Measurements from ENCODE around the gene SPTA1. TPM values are rescaled to one million over a fixed set of nuclear protein-coding genes. Genes with fewer than 3 reads are reported as not detected.

Gene SPTA1
- total and polyA plus RNA-seq, 2 of the 4 experiments (the other 2 are of a cell fraction): not detected

GRCh38 chr1:158735848-158736247 is 49.3 kb upstream of the SPTA1 start:
- Histone ChIP-seq H3K14ac (replicated peaks; ENCODE audit: low read depth, low read length) (no peak overlapping the region), H3K4me2 (ENCODE audit: low read depth, low read length) (no peak overlapping the region), H4K20me1 (ENCODE audit: insufficient read depth, low read length) (no peaks in the 10 kb centered on the region), H4K91ac (ENCODE audit: insufficient read depth, low read depth, low read length) (no peak overlapping the region), H2AK5ac (ENCODE audit: low read depth, low read length) (no peak overlapping the region), H3K56ac (ENCODE audit: extremely low read depth, insufficient read depth, low read length) (no peak overlapping the region), H3K18ac (ENCODE audit: low read depth, low read length) (no peak overlapping the region), H3K27ac (ENCODE audit: insufficient read depth, low read length) (no peak overlapping the region), H3K4me1 (ENCODE audit: control insufficient read depth, insufficient read depth, low read length) (no peaks in the 10 kb centered on the region), H3K9me3 (ENCODE audit: control insufficient read depth, insufficient read depth, low read length) (no peaks in the 10 kb centered on the region), H2BK15ac (ENCODE audit: low read depth, low read length) (no peak overlapping the region), H3K4me3 (ENCODE audit: insufficient read depth, low read depth, low read length) (no peak overlapping the region), H2BK120ac (ENCODE audit: low read depth, low read length) (no peak overlapping the region), H2AK9ac (replicated peaks; ENCODE audit: low read depth, low read length, poor library complexity) (no peak overlapping the region), H3K27me3 (ENCODE audit: control insufficient read depth, insufficient read depth, low read length) (no peaks in the 10 kb centered on the region), H3K9ac (ENCODE audit: low read depth, low read length) (no peak overlapping the region), H2BK5ac (ENCODE audit: low read depth, low read length, poor library complexity, severe bottlenecking) (no peak overlapping the region), H2AFZ (replicated peaks; ENCODE audit: low read length, poor library complexity) (no peak overlapping the region), H2BK20ac (ENCODE audit: low read depth, low read length) (no peak overlapping the region), H4K5ac (ENCODE audit: low read depth, low read length) (no peak overlapping the region), H3K4ac (ENCODE audit: low read depth, low read length) (no peak overlapping the region), H3K9me1 (ENCODE audit: insufficient read depth, low read length) (no peaks in the 10 kb centered on the region), H3K79me1 (ENCODE audit: low read depth in 1 of 2, low read length in 2 of 2) (no peaks in the 10 kb centered on the region), H4K8ac (ENCODE audit: low read depth in 2 of 2, low read length in 2 of 2) (no peak overlapping the region), H3K36me3 (ENCODE audit: control insufficient read depth, insufficient read depth, low read length) (no peaks in the 10 kb centered on the region), H3K23ac (ENCODE audit: low read depth, low read length) (no peak overlapping the region)
- no peak for TF ChIP-seq FOS (IDR thresholded peaks at IDR 0.05; ENCODE audit: low read depth, low read length)
- no peak for TF ChIP-seq CHD1 (IDR thresholded peaks at IDR 0.05; ENCODE audit: low read depth, low read length)
- TF ChIP-seq NFE2L2 (IDR thresholded peaks at IDR 0.05; ENCODE audit: low read depth, low read length): no peak
- no peak for TF ChIP-seq RAD21 (IDR thresholded peaks at IDR 0.05; ENCODE audit: low read length)
- no peak for TF ChIP-seq RFX5 (IDR thresholded peaks at IDR 0.05; ENCODE audit: low read depth, low read length)
- no peak for TF ChIP-seq RCOR1 (IDR thresholded peaks at IDR 0.05; ENCODE audit: insufficient replicate concordance, low read length)
- no peak for TF ChIP-seq MAZ (IDR thresholded peaks at IDR 0.05; ENCODE audit: borderline replicate concordance, low read depth, low read length)
- TF ChIP-seq SMC3 (IDR thresholded peaks at IDR 0.05; ENCODE audit: low read depth, low read length): no peak
- intact Hi-C loops (cut with micrococcal nuclease): no loop called here
- DNase-seq (no peak), ATAC-seq (ENCODE audit: low read depth) (no peak)
- dilution Hi-C loops (cut with HindIII; ENCODE audit: low sequenced_read_pairs, unreplicated experiment): no loop called here
- in situ Hi-C loops (cut with MboI; ENCODE audit: low sequenced_read_pairs): no loop called here
- ChIA-PET CTCF (no interaction called here), POLR2A (ENCODE audit: unreplicated experiment) (no interaction called here)
- BruUV-seq (replicated peaks): no TSS peak

Data from IMR-90 (cell line).